WERI-Rb-1 (cell line): Measurements from ENCODE around the gene NOL9.

Source experiments
- DNase-seq: peaks from one replicate; pipeline ENCODE4 v3.0.0-alpha.2; 2020
- H3K27ac ChIP-seq: fragments of 250-450 bp; sonication (Bioruptor Pico); 2 replicates; pipeline ENCODE4 v1.5.1; 2020; ENCODE audit warnings: mild to moderate bottlenecking, moderate library complexity
- H3K27me3 ChIP-seq: fragments of 250-450 bp; sonication (Bioruptor Pico); 2 replicates; pipeline ENCODE4 v1.5.1; 2021; ENCODE audit warnings: mild to moderate bottlenecking, low read depth, moderate library complexity; ENCODE audit not compliant: insufficient read depth, severe bottlenecking
- H3K36me3 ChIP-seq: fragments of 250-450 bp; sonication (Bioruptor Pico); 2 replicates; pipeline ENCODE4 v1.5.1; 2020; ENCODE audit warnings: mild to moderate bottlenecking, moderate library complexity
- H3K4me3 ChIP-seq: 2 replicates; pipeline ENCODE4 v1.5.1; 2011; ENCODE audit warnings: low read depth, mild to moderate bottlenecking, control low read depth, low read length
- H3K9me3 ChIP-seq: fragments of 250-450 bp; sonication (Bioruptor Pico); 2 replicates; pipeline ENCODE4 v1.5.1; 2021; ENCODE audit warnings: mild to moderate bottlenecking, moderate library complexity; ENCODE audit not compliant: severe bottlenecking
- CTCF ChIP-seq: IDR thresholded peaks from 2 replicates; pipeline ENCODE4 v1.5.1; 2011; ENCODE audit warnings: low read depth, mild to moderate bottlenecking, control low read depth, inconsistent platforms, low read length

NOL9 gene

GRCh38 chr1:6497215-6497866 lies 57.0 kb downstream of the NOL9 start:
- no peak for TF ChIP-seq CTCF
- H3K27ac ChIP-seq: no peak overlapping the region
- H3K36me3 ChIP-seq: no peaks in the 10 kb centered on the region
- H3K4me3 ChIP-seq: peak overlapping the region; percentile 55
- H3K27me3 ChIP-seq: no peaks in the 10 kb centered on the region
- DNase-seq: peak; percentile 52
- no peaks in the 10 kb centered on the region for H3K9me3 ChIP-seq

- DNase-seq: no peak
- no peaks in the 10 kb centered on the region for H3K36me3 ChIP-seq
- H3K4me3 ChIP-seq: peak overlapping the region; percentile 44
- H3K27ac ChIP-seq: no peak overlapping the region
- no peak for TF ChIP-seq CTCF
- H3K9me3 ChIP-seq: no peaks in the 10 kb centered on the region
- no peaks in the 10 kb centered on the region for H3K27me3 ChIP-seq
These were observed 57.5 kb downstream of the NOL9 start for GRCh38 chr1:6496890-6497214.

- Histone ChIP-seq H3K4me3 (peak overlapping the region; percentile 44), H3K27me3 (no peaks in the 10 kb centered on the region), H3K9me3 (no peaks in the 10 kb centered on the region), H3K36me3 (no peaks in the 10 kb centered on the region), H3K27ac (no peak overlapping the region)
- no peak for TF ChIP-seq CTCF
- DNase-seq: no peak
These were observed 58.0 kb downstream of the NOL9 start for GRCh38 chr1:6496365-6496721.

- Histone ChIP-seq H3K27ac (no peak overlapping the region), H3K4me3 (no peak overlapping the region)
- DNase-seq: no peak
These were observed 58.6 kb downstream of the NOL9 start for GRCh38 chr1:6495540-6496364.

GRCh38 chr1:6495041-6495441 lies 59.3 kb downstream of the NOL9 start:
- no peak for TF ChIP-seq CTCF
- no peak for DNase-seq

More at GRCh38 chr1:6495540-6496364, 58.6 kb downstream of the NOL9 start:
- H3K27me3 ChIP-seq: no peaks in the 10 kb centered on the region
- no peaks in the 10 kb centered on the region for H3K36me3 ChIP-seq
- no peaks in the 10 kb centered on the region for H3K9me3 ChIP-seq
- TF ChIP-seq CTCF: no peak

More at GRCh38 chr1:6495041-6495441, 59.3 kb downstream of the NOL9 start:
- Histone ChIP-seq H3K4me3 (no peak overlapping the region), H3K9me3 (no peaks in the 10 kb centered on the region), H3K27ac (no peak overlapping the region), H3K27me3 (no peaks in the 10 kb centered on the region), H3K36me3 (no peaks in the 10 kb centered on the region)
